GM12892 (cell line): ENCODE results near the gene KHDRBS2.

Source experiments
- POLR2A ChIP-seq: IDR thresholded peaks from 2 replicates; pipeline ENCODE4 v1.6.1; 2011; ENCODE audit warnings: low read depth, low read length, control low read depth
- POLR2AphosphoS5 ChIP-seq: IDR thresholded peaks from 2 replicates; pipeline ENCODE4 v1.6.1; 2011; ENCODE audit warnings: low read depth, low read length, control low read depth

DNA sequence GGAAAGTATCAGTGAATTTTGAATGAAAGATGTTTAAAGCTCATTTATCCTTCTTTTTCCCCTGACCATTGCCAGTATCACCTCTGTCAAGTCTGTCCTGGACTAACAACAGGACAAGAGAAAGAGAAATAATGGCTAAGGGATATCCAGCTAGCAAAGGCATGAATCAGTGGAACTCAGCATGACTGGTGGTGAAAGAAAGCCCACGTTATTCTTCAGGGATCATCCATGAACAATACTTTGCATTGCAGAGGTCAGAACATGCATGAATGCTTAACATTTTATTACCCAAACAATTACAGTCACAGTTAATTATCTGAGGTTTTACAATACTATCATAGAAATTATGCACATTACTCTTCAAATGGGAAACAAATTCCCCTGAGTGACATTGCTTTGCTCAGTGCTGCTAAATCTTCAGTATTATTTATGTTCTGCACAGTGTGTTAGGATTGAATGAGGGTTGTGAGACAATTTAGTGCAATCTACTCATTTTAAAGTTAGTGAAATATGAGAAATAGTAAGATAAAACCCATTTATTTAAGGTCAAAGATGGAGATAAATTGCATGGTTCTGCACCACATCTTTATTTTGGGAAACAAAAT lies 350.7 kb downstream of the KHDRBS2 start:
- TF ChIP-seq POLR2A = no peak
- no peak for TF ChIP-seq POLR2AphosphoS5
